Cardiac muscle cell (in vitro differentiated cells and primary cell): ENCODE results near the gene NRBP1. TPM values are rescaled to one million over a fixed set of nuclear protein-coding genes. Genes with fewer than 3 reads are reported as not detected.
A peak's percentile ranks its signal among the peaks of the same experiment; 100 is the strongest.

Experiments
- DNase-seq, 2 donors: peaks; one replicate each; pipeline versions ENCODE4 v3.0.0 to v3.0.0-alpha.2; 2010 to 2017; ENCODE audit warnings: low read depth in 1 of 2, low spot score in 1 of 2
- H3K27ac ChIP-seq: fragments of 200-600 bp; sonication (generic); 2 replicates; pipeline ENCODE4 v1.5.1; 2016
- H3K27me3 ChIP-seq: fragments of 200-600 bp; sonication (generic); 2 replicates; pipeline ENCODE4 v1.6.0; 2016; ENCODE audit warnings: control low read depth
- H3K36me3 ChIP-seq: fragments of 200-600 bp; sonication (generic); 2 replicates; pipeline ENCODE4 v1.5.1; 2016; ENCODE audit warnings: control low read depth
- H3K4me1 ChIP-seq: fragments of 200-600 bp; sonication (generic); 2 replicates; pipeline ENCODE4 v1.8.1; 2017; ENCODE audit warnings: low read depth, mild to moderate bottlenecking, mixed run types
- H3K4me3 ChIP-seq: fragments of 200-600 bp; sonication (generic); 2 replicates; pipeline ENCODE4 v1.5.1; 2016; ENCODE audit warnings: mild to moderate bottlenecking
- H3K9me3 ChIP-seq: fragments of 200-600 bp; sonication (generic); 2 replicates; pipeline ENCODE4 v1.5.1; 2017; ENCODE audit warnings: low read depth, mild to moderate bottlenecking, control low read depth
- CTCF ChIP-seq: IDR thresholded peaks from 2 replicates; pipeline ENCODE4 v1.5.1; 2012; ENCODE audit warnings: low read depth, mild to moderate bottlenecking, low read length
- polyA plus RNA-seq: library from polyadenylated mRNA; unstranded; fragments of >200 nt; fragmentation: Nextera tagmentation; extraction: Ambion mirVana; gene quantifications from 2 replicates; pipeline ENCODE4 v1.2.1, GENCODE V29; 2016
- total RNA-seq: library from RNA; depleted of rRNA; stranded (reverse); fragments of >200 nt; gene quantifications from 2 replicates; pipeline ENCODE4 v1.2.3, GENCODE V29; 2016

The NRBP1 gene
- total and polyA plus RNA-seq, 2 experiments from 2014 or later, result 82.1 to 185 TPM

GRCh38 chr2:27407798-27408491 is 20.5 kb upstream of the NRBP1 start:
- Histone ChIP-seq H3K4me3 (peak overlapping the region; percentile 72), H3K4me1 (peaks cover 13% of the 10 kb centered on the region), H3K36me3 (no peaks in the 10 kb centered on the region), H3K9me3 (no peaks in the 10 kb centered on the region), H3K27me3 (no peaks in the 10 kb centered on the region), H3K27ac (peak overlapping the region; percentile 52)
- peak; percentile 65 to 78 for DNase-seq
- TF ChIP-seq CTCF, result peak; percentile 54

GRCh38 chr2:27408601-27409320 is 19.7 kb upstream of the NRBP1 start:
- Histone ChIP-seq H3K4me3 (peak overlapping the region; percentile 72), H3K9me3 (no peaks in the 10 kb centered on the region), H3K4me1 (peaks cover 13% of the 10 kb centered on the region), H3K36me3 (no peaks in the 10 kb centered on the region), H3K27ac (peak overlapping the region; percentile 84), H3K27me3 (no peaks in the 10 kb centered on the region)
- no peak for TF ChIP-seq CTCF
- peak in 1 of 2 donors; percentile 11 for DNase-seq

GRCh38 chr2:27409321-27410073 is 18.9 kb upstream of the NRBP1 start, which contains the start of gene PPM1G:
Gene PPM1G (minus strand): TSS chr2:27409591. CDS start chr2:27409422, 169 bp downstream.
- H3K27ac ChIP-seq, result peak within 1 kb of the TSS; percentile 84
- no peaks in the 10 kb centered on the region for H3K36me3 ChIP-seq
- H3K9me3 ChIP-seq, result no peaks in the 10 kb centered on the region
- no peak for TF ChIP-seq CTCF
- no peaks in the 10 kb centered on the region for H3K27me3 ChIP-seq
- H3K4me3 ChIP-seq, result peak within 1 kb of the TSS; percentile 72
- H3K4me1 ChIP-seq, result peaks cover 13% of the 10 kb centered on the region
- DNase-seq, result peak; percentile 95 to 97

GRCh38 chr2:27412419-27413152 is 15.8 kb upstream of the NRBP1 start:
- Histone ChIP-seq H3K4me1 (peaks cover 4% of the 10 kb centered on the region), H3K4me3 (no peak overlapping the region), H3K27ac (no peak overlapping the region), H3K27me3 (no peaks in the 10 kb centered on the region), H3K36me3 (no peaks in the 10 kb centered on the region), H3K9me3 (no peaks in the 10 kb centered on the region)
- DNase-seq, result no peak
- no peak for TF ChIP-seq CTCF

GRCh38 chr2:27416151-27416550 is 12.3 kb upstream of the NRBP1 start:
- Histone ChIP-seq H3K27ac (no peak overlapping the region), H3K4me3 (no peak overlapping the region), H3K36me3 (no peaks in the 10 kb centered on the region), H3K27me3 (no peaks in the 10 kb centered on the region), H3K9me3 (no peaks in the 10 kb centered on the region), H3K4me1 (no peaks in the 10 kb centered on the region)
- TF ChIP-seq CTCF, result no peak
- DNase-seq, result no peak
